ENCODE results near the gene ACOX3. TPM values are rescaled to one million over a fixed set of nuclear protein-coding genes. Genes with fewer than 3 reads are reported as not detected.

Gene ACOX3
- total RNA-seq, 2 experiments from 2014 or later, result 12.7 to 16.8 TPM

DNA sequence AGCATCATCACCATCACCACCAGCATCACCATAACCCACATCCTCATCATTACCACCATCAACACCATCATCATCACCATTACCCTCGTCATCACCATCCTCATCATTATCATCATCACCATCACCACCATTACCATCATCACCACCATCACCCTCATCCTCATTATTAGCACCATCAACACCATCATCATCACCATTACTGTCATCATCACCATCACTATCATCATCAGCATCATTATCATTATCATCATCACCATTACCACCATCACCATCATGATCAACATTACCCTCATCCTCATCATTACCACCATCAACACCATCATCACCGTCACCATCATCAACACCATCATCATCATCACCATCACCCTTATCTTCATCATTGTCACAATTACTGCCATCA is 119.3 kb downstream of the ACOX3 start:
- no peak overlapping the region for H3K27ac ChIP-seq (ENCODE audit: low read depth, low read length, poor library complexity, severe bottlenecking)
- H2AFZ ChIP-seq (ENCODE audit: low read length), result no peak overlapping the region
- no peak overlapping the region for H3K4me2 ChIP-seq (ENCODE audit: low read length)
- H3K4me1 ChIP-seq (ENCODE audit: insufficient read depth, low read length, poor library complexity, severe bottlenecking), result peaks cover 14% of the 10 kb centered on the region
- H4K20me1 ChIP-seq (ENCODE audit: insufficient read depth, low read length), result no peaks in the 10 kb centered on the region
- no peaks in the 10 kb centered on the region for H3K79me2 ChIP-seq (ENCODE audit: insufficient read depth, low read depth, low read length)
- H3K36me3 ChIP-seq (ENCODE audit: insufficient read depth, low read length), result no peaks in the 10 kb centered on the region
- H3K9me3 ChIP-seq (ENCODE audit: low read length), result no peaks in the 10 kb centered on the region
- H3K9me2 ChIP-seq (ENCODE audit: insufficient read depth, low read length), result no peaks in the 10 kb centered on the region
- ChIA-PET POLR2A (no interaction called here), CTCF (ENCODE audit: unreplicated experiment) (no interaction called here)
- H3K4me3 ChIP-seq (ENCODE audit: low read depth, low read length, poor library complexity, severe bottlenecking), result no peak overlapping the region
- TF ChIP-seq EZH2phosphoT487 (IDR thresholded peaks at IDR 0.05; ENCODE audit: borderline replicate concordance, low read depth, low read length), result no peak
- TF ChIP-seq, protein P1, sequence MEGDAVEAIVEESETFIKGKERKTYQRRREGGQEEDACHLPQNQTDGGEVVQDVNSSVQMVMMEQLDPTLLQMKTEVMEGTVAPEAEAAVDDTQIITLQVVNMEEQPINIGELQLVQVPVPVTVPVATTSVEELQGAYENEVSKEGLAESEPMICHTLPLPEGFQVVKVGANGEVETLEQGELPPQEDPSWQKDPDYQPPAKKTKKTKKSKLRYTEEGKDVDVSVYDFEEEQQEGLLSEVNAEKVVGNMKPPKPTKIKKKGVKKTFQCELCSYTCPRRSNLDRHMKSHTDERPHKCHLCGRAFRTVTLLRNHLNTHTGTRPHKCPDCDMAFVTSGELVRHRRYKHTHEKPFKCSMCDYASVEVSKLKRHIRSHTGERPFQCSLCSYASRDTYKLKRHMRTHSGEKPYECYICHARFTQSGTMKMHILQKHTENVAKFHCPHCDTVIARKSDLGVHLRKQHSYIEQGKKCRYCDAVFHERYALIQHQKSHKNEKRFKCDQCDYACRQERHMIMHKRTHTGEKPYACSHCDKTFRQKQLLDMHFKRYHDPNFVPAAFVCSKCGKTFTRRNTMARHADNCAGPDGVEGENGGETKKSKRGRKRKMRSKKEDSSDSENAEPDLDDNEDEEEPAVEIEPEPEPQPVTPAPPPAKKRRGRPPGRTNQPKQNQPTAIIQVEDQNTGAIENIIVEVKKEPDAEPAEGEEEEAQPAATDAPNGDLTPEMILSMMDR (conservative IDR thresholded peaks at IDR 0.05; ENCODE audit: low read length), result no peak
- intact Hi-C loops (cut with micrococcal nuclease; ENCODE audit: unreplicated experiment), result loop anchor here (5.0 kb wide), 1 partner anchor 81 kb away; no protein-coding TSS in a partner anchor
- DNase-seq (ENCODE audit: low spot score), result no peak
- BruUV-seq (replicated peaks), result no TSS peak

DNA sequence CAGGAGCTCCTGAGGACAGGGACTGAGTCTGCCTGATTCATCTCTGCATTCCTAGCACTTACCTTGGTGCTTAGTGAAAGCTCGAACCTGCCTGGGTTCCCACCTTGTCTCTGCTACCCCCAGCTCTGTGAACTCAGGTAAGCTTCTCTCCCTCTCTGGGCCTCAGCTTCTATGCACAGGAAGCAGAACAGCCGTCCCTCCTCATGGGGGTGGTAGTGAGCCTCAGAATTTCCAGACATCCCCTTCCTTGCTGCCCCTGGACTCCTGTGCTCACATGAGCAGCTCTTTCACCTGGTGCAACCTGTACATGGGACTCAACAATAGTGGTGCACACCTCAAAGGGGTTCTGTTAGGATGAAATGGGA is 120.2 kb downstream of the ACOX3 start:
- H3K9me3 ChIP-seq (ENCODE audit: low read length), result no peaks in the 10 kb centered on the region
- no TSS peak for BruUV-seq (replicated peaks)
- H4K20me1 ChIP-seq (ENCODE audit: insufficient read depth, low read length), result no peaks in the 10 kb centered on the region
- intact Hi-C loops (cut with micrococcal nuclease; ENCODE audit: unreplicated experiment), result loop anchor here (5.0 kb wide), 1 partner anchor 82 kb away; no protein-coding TSS in a partner anchor
- no peaks in the 10 kb centered on the region for H3K79me2 ChIP-seq (ENCODE audit: insufficient read depth, low read depth, low read length)
- CTCF ChIA-PET (ENCODE audit: unreplicated experiment), result no interaction called here
- DNase-seq (ENCODE audit: low spot score), result peak; percentile 20
- no peaks in the 10 kb centered on the region for H3K9me2 ChIP-seq (ENCODE audit: insufficient read depth, low read length)
- no peak overlapping the region for H3K4me2 ChIP-seq (ENCODE audit: low read length)
- no peak overlapping the region for H2AFZ ChIP-seq (ENCODE audit: low read length)
- TF ChIP-seq, protein P1 (conservative IDR thresholded peaks at IDR 0.05; ENCODE audit: low read length), result peak; percentile 55
- no peak for TF ChIP-seq EZH2phosphoT487 (IDR thresholded peaks at IDR 0.05; ENCODE audit: borderline replicate concordance, low read depth, low read length)
- no peak overlapping the region for H3K4me3 ChIP-seq (ENCODE audit: low read depth, low read length, poor library complexity, severe bottlenecking)
- H3K36me3 ChIP-seq (ENCODE audit: insufficient read depth, low read length), result no peaks in the 10 kb centered on the region
- H3K4me1 ChIP-seq (ENCODE audit: insufficient read depth, low read length, poor library complexity, severe bottlenecking), result peaks cover 23% of the 10 kb centered on the region
- POLR2A ChIA-PET, result no interaction called here
- no peak overlapping the region for H3K27ac ChIP-seq (ENCODE audit: low read depth, low read length, poor library complexity, severe bottlenecking)

DNA sequence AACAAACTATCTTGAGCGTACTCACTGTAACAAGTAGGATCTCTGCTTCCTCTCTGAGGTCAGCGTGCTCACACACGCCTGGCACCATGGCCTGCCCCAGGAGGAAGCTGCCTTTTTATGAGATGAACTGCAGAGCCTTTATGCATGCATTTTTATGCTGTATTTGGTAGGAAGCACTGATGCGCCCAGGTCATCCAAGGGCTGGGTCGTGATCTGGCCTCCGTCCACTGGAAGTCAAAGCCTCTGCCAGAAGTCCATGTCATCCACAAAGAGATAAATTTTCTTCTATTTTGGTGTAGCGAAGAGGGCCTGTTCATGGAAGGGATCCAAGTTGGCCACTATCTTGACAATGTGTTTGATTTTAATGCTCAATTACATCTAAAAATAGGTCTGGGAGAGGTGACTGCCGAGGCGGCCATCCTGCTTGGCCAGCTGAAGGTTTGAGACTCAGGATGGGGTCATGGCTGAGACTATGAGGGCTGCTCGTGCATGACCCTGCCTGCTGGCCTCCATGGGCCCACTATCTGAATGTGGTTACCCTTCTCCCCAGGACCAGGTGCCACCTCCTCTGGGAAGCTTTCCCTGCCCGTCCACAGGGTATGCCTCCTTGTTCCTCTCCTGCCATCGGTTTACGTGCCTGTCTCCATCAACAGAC is 120.7 kb downstream of the ACOX3 start:
- no peak for DNase-seq (ENCODE audit: low spot score)
- no peaks in the 10 kb centered on the region for H3K79me2 ChIP-seq (ENCODE audit: insufficient read depth, low read depth, low read length)
- no peak overlapping the region for H3K4me3 ChIP-seq (ENCODE audit: low read depth, low read length, poor library complexity, severe bottlenecking)
- no peak for TF ChIP-seq EZH2phosphoT487 (IDR thresholded peaks at IDR 0.05; ENCODE audit: borderline replicate concordance, low read depth, low read length)
- TF ChIP-seq, protein P1 (conservative IDR thresholded peaks at IDR 0.05; ENCODE audit: low read length), result no peak
- ChIA-PET CTCF (ENCODE audit: unreplicated experiment) (interaction anchor here (1.1 kb wide), 1 partner anchor 78 kb away, joined by 3 read pairs; no protein-coding TSS in a partner anchor), POLR2A (no interaction called here)
- no peaks in the 10 kb centered on the region for H3K36me3 ChIP-seq (ENCODE audit: insufficient read depth, low read length)
- H4K20me1 ChIP-seq (ENCODE audit: insufficient read depth, low read length), result no peaks in the 10 kb centered on the region
- H3K9me3 ChIP-seq (ENCODE audit: low read length), result no peaks in the 10 kb centered on the region
- intact Hi-C loops (cut with micrococcal nuclease; ENCODE audit: unreplicated experiment), result loop anchor here (5.0 kb wide), 1 partner anchor 82 kb away; no protein-coding TSS in a partner anchor
- no TSS peak for BruUV-seq (replicated peaks)
- H3K4me1 ChIP-seq (ENCODE audit: insufficient read depth, low read length, poor library complexity, severe bottlenecking), result peaks cover 28% of the 10 kb centered on the region
- no peak overlapping the region for H2AFZ ChIP-seq (ENCODE audit: low read length)
- no peak overlapping the region for H3K27ac ChIP-seq (ENCODE audit: low read depth, low read length, poor library complexity, severe bottlenecking)
- no peak overlapping the region for H3K4me2 ChIP-seq (ENCODE audit: low read length)
- no peaks in the 10 kb centered on the region for H3K9me2 ChIP-seq (ENCODE audit: insufficient read depth, low read length)

Measured in OCI-LY7 (cell line).